Heart right ventricle (tissue), 16 donors: ENCODE measurements around the gene MBD2. TPM values are rescaled to one million over a fixed set of nuclear protein-coding genes. Genes with fewer than 3 reads are reported as not detected.

ENCODE experiments used
- ATAC-seq, 8 donors: fragments of 200-7000 bp; cut with Tn5 transposase; one replicate each; pipeline ENCODE4 v1.9.1; 2020; ENCODE audit warnings: mild to moderate bottlenecking in 8 of 8, moderate library complexity in 8 of 8, moderate number of reproducible peaks in 1 of 8
- DNase-seq, 2 donors: peaks; one replicate each; pipeline ENCODE4 v3.0.0-alpha.2; 2020
- H3K27ac ChIP-seq, 10 donors: fragments of 200-600 bp; sonication (generic) in 2 of 10; one replicate each; pipeline versions ENCODE4 v1.5.0 to v1.8.0; 2020 to 2022; ENCODE audit warnings: mild to moderate bottlenecking in 3 of 10
- H3K27me3 ChIP-seq, 7 donors: fragments of 200-600 bp; one replicate each; pipeline ENCODE4 v1.8.0; 2021 to 2022; ENCODE audit warnings: mild to moderate bottlenecking in 2 of 7
- H3K36me3 ChIP-seq, 9 donors: fragments of 200-600 bp; sonication (generic) in 1 of 9; one replicate each; pipeline versions ENCODE4 v1.5.0 to v1.8.0; 2020 to 2022; ENCODE audit warnings: mild to moderate bottlenecking in 2 of 9
- H3K4me1 ChIP-seq, 9 donors: fragments of 200-600 bp; sonication (generic) in 1 of 9; one replicate each; pipeline versions ENCODE4 v1.5.0 to v1.8.0; 2020 to 2022; ENCODE audit warnings: mild to moderate bottlenecking in 4 of 9
- H3K4me3 ChIP-seq, 10 donors: fragments of 200-600 bp; sonication (generic) in 2 of 10; one replicate each; pipeline versions ENCODE4 v1.5.0 to v1.8.0; 2020 to 2022; ENCODE audit warnings: mild to moderate bottlenecking in 7 of 10, moderate library complexity in 2 of 10
- H3K9me3 ChIP-seq, 11 donors: fragments of 200-600 bp in 10 of 11; sonication (generic) in 2 of 11; one replicate each; pipeline versions ENCODE4 v1.5.0 to v1.8.0; 2013 to 2022; ENCODE audit warnings: mild to moderate bottlenecking in 2 of 11, control low read depth in 1 of 11, moderate library complexity in 1 of 11
- CTCF ChIP-seq, 9 donors: fragments of 200-600 bp; sonication (generic) in 2 of 9; IDR thresholded peaks; one replicate each; pipeline versions ENCODE4 v1.5.0 to v1.8.0; 2021 to 2022; ENCODE audit warnings: antibody characterized with exemption in 9 of 9, mild to moderate bottlenecking in 5 of 9, moderate library complexity in 1 of 9
- WGBS, 2 donors: extraction: QIAGEN DNeasy Blood & Tissue Kit; methylation state at CpG; one replicate each; pipeline ENCODE4 v1.1.7; 2013; ENCODE audit warnings: inconsistent platforms in 1 of 2; 5-methylcytosine and 5-hydroxymethylcytosine counted together
- intact Hi-C, 10 donors: fragments of 100-400 bp; cut with DNase I; formaldehyde crosslinking; loops; one replicate each; pipeline versions ENCODE4 v1.11.1 to v1.14.2; 2022
- polyA plus RNA-seq, 2 donors: library from polyadenylated mRNA; stranded (reverse); fragments of 200-250 nt; gene quantifications; one replicate each; pipeline ENCODE4 v1.2.3, GENCODE V29; 2013
- total RNA-seq, 10 donors: library from RNA; stranded (reverse); fragmentation: NEBNext Ultra II Directional in 3 of 10; extraction: Animal tissue kit (Norgen Biotek cat#: 25700) in 3 of 10; gene quantifications; one replicate each; pipeline versions ENCODE4 v1.2.1 to v1.2.4, GENCODE V29; 2021 to 2023
- donor health status: Arrhythmogenic right ventricular cardiomyopathy.
- donor health status: ischemic (EF 13 %, LVEDD 7.1; RV severe dilation, severe dysfunction).
- donor health status: healthy with polysubstance abuse.
- donor health status: DM: no; HTN: yes; CAD: no.
- donor health status: DM: no; HTN: no; CAD: no.
- donor health status: ischemic (EF 25% LVEDD 6.9; RV normal size, moderate dysfunction).
- donor health status: ischemic (EF 25% LVEDD 5.7; RV mildly dilated, moderate dysfunction).
- donor health status: healthy.
- donor health status: DM: yes; HTN: yes; CAD: no.
- donor health status: Ischemic cardiomyopathy.
- donor health status: ischemic (EF 35%, LVEDD 5.7; RV mildly dilated, moderate dysfunction).
- donor health status: nonischemic (EF 11% LVEDD 7.7; RV severe dilation, severe dysfunction).
- donor health status: DM: yes; HTN: yes; CAD: no.
- donor health status: PGD.
- donor health status: ischemic (EF 29% LVEDD 5.4; RV normal size, mild dysfunction).
- donor health status: nonischemic (EF 23%, LVEDD 6.1; RV moderate dilation, normal function).

MBD2 gene
- total and polyA plus RNA-seq, 12 donors: 19.6 to 61.3 (median 41.5) TPM

GRCh38 chr18:54250846-54251261 is 26.4 kb upstream of the MBD2 start:
- H3K27ac ChIP-seq: peak overlapping the region in 6 of 10 donors; percentile 2 to 79 (median 28)
- no peak for TF ChIP-seq CTCF (IDR thresholded peaks at IDR 0.05)
- H3K36me3 ChIP-seq: no peaks in the 10 kb centered on the region
- intact Hi-C loops: no loop called here
- ATAC-seq (no peak), DNase-seq (no peak)
- 66 to 76% methylated on average over 2 of the region's 2 CpGs for WGBS, 2 donors
- peaks cover 0 to 37% (median 13%) of the 10 kb centered on the region in 9 donors for H3K4me1 ChIP-seq
- H3K27me3 ChIP-seq: no peaks in the 10 kb centered on the region
- no peak overlapping the region for H3K4me3 ChIP-seq
- no peaks in the 10 kb centered on the region for H3K9me3 ChIP-seq

DNA sequence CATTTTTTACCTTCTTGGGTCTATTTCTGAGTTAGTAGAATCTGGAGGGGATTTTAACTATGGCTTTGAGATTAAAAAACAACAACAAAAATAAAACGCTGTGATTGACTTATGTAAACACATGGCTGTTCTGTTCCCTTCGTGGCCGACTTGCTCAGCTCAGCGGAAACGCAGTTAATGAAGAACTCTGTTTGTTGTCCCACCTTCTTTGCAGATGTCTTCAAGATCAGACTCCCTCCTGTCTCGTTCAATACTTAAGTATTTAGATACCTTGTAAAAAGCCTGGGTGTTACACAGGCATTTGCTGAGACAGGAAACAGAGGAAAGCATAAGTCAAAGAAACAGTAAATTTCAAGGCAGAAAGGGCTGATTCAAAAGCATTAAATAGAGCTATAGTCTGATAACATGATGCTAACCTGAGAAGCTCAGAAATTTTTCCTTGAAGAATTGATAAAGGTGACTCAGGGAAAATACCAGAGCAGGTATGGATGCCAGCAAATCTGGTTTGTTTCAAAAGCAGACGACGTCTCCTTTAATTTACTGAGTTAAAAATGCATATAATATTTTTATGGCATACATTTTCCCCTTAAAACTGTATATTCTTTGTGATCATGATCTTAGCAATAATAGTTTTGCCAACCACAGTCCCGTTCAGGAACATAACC is 23.2 kb upstream of the MBD2 start:
- DNase-seq (no peak), ATAC-seq (no peak)
- Histone ChIP-seq H3K27me3 (no peaks in the 10 kb centered on the region), H3K4me1 (peaks cover 0 to 30% (median 13%) of the 10 kb centered on the region in 9 donors), H3K4me3 (no peak overlapping the region), H3K27ac (no peak overlapping the region), H3K9me3 (no peaks in the 10 kb centered on the region), H3K36me3 (no peaks in the 10 kb centered on the region)
- no peak for TF ChIP-seq CTCF (IDR thresholded peaks at IDR 0.05)
- intact Hi-C loops: no loop called here
- WGBS, 2 donors: 55 to 60% methylated on average over 9 of the region's 9 CpGs

GRCh38 chr18:54242327-54242726 is 17.9 kb upstream of the MBD2 start:
- 92 to 95% methylated on average over 19 of the region's 19 CpGs for WGBS, 2 donors
- peak in 1 of 8 donors; percentile 22 for ATAC-seq
- intact Hi-C loops: no loop called here
- Histone ChIP-seq H3K36me3 (no peaks in the 10 kb centered on the region), H3K27ac (no peak overlapping the region), H3K4me3 (no peak overlapping the region), H3K4me1 (peaks cover 0 to 33% (median 8%) of the 10 kb centered on the region in 9 donors), H3K9me3 (no peaks in the 10 kb centered on the region), H3K27me3 (no peaks in the 10 kb centered on the region)
- no peak for DNase-seq
- TF ChIP-seq CTCF (IDR thresholded peaks at IDR 0.05): no peak

DNA sequence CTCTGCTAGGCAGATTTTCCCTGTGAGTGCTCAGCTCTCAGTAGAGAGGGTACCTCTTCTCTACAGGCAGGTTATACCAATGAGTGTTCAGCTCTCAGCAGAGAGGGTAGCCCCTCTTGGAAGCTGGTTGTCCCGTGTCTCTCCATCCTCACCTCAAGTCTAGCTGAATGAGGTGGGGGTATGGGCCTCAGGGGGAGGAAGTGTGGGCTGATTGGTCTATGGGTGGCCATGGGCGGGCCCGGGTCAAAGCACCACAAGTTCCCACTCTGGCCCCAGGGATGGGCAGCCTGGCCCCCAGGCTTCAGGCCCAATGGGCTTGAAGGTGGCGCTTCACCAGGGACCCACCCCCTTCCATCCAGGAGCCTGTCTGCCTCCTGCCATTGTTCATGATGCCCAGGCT is 17.0 kb upstream of the MBD2 start:
- DNase-seq (no peak), ATAC-seq (peak in 1 of 8 donors; percentile 41)
- WGBS, 2 donors: 66 to 70% methylated on average over 4 of the region's 4 CpGs

More for the DNA sequence above, 17.0 kb upstream of the MBD2 start:
- no peaks in the 10 kb centered on the region for H3K27me3 ChIP-seq
- no peaks in the 10 kb centered on the region for H3K9me3 ChIP-seq
- no peaks in the 10 kb centered on the region for H3K36me3 ChIP-seq
- peaks cover 0 to 33% (median 8%) of the 10 kb centered on the region in 9 donors for H3K4me1 ChIP-seq
- H3K4me3 ChIP-seq: no peak overlapping the region
- H3K27ac ChIP-seq: peak overlapping the region in 1 of 10 donors; percentile 69
- no peak for TF ChIP-seq CTCF (IDR thresholded peaks at IDR 0.05)
- intact Hi-C loops: no loop called here
